ENCODE data around the gene STK33.

The STK33 gene

DNA sequence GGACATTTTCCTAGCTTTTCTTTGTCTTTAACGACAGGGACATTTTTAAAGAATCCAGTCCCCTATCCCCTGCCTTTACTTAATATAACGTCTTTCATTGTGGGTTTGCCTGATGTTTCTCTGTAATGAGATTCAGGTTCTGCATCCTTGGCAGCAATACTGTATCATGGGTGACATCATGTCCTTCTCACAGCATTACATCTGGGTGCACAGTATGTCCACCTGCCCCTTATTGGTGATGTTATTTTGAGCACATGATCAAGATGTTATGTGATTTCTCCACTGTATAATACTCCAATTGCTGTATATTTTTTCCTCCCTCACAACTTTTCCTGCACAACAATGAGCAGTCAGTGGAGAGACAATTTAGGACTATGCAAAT lies 9.7 kb upstream of the STK33 start:
- no peak for DNase-seq (ENCODE audit: low read depth in 2 of 2)

DNA sequence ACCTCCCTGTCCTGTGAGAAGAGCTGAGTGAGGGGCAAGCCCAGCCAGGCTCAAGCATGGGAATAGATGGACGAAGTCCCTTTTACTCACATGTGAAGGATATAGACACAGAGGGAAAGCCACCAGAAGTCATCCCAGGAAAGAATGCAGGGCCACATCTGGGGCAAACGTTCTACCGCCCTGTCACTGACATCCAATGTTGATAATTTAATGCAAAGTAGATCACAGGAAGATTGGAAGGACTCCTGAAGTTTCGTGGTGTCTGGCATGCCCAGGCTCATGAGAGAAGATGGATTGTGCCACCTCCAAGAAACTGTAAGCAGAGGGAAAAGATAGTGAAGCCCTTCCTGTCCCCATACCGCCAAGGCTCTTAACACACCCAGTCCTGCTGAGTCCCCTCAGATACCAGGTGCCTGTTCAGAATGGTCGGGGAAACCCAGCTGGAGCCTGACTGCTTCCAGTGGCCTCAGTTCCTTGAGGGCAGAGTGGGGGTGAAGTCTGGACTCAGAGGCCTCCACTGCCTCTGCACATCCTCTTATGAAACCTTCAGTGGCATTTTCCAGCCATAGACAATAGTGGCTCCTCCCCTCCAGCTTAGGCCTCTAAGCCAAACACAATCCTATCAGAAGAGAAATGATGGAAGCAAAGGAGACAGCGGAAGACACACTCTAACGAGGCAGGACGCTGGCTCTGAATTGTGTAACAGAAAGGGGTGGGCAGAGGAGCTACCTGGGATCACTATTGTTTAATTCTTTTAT lies 7.5 kb upstream of the STK33 start:
- DNase-seq (ENCODE audit: low read depth in 2 of 2): no peak

DNA sequence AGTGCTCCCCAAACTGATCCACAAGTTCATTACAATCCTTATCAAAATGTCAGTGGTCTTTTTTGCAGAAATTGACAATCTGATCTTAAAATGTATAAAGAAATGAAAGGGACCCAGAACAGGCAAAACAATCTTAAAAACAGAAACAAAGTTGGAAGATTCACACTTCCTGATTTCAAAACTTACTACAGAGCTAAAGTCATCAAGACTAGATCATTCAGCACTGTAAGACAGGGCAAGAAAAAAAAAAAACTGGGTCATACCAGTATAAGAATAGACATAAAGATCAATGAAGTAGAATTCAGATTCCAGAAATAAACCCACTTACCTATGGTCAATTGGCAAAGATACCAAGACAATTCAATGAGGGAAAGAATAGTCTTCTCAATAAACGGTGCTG lies 4.5 kb upstream of the STK33 start:
- no peak for DNase-seq (ENCODE audit: low read depth in 2 of 2)

DNA sequence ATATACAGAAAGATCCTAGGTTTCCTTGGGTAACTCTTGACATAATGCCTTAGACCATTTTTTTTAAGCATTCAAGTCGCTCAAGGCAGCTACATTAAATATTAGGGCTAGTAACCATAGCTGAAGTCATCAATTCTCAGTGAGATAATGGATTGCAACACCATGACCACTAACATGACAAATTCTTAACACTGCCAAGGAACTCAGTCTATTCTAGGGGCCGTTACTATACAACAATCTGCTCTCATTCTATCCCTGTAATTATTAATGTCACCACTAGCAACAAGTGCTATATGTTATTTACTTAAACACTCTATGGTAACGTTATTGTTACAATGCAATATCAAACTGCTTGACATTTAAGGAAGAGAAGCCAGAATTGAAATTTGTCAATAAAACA lies 3.2 kb upstream of the STK33 start:
- DNase-seq (ENCODE audit: low read depth in 2 of 2): no peak

DNA sequence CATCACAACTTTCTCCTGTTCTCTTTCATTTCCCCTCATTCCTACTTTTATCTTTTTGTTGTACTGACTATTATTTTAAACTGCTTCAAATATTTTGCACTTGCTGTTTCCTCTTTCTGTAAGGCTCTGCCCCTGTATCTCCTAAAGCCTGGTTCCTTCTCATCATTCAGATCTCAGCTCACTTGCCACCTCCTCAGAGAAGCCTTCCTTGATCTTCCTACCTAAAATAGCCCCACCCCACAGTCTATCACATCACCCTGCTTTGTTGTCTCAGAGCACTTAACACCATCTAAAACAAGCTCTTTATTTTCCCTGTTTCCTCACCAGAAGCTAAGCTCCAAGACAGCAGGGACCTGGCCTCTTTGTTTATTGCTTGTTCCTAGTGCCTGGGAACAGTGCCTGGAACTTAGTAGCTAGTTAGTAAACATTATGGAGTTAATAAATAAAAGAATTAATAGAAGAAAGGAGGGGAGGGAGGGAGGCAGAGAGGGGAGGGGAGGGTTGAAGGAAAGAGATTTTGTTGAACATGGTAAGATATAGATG lies 2.5 kb upstream of the STK33 start:
- DNase-seq (ENCODE audit: low read depth in 2 of 2): no peak

DNA sequence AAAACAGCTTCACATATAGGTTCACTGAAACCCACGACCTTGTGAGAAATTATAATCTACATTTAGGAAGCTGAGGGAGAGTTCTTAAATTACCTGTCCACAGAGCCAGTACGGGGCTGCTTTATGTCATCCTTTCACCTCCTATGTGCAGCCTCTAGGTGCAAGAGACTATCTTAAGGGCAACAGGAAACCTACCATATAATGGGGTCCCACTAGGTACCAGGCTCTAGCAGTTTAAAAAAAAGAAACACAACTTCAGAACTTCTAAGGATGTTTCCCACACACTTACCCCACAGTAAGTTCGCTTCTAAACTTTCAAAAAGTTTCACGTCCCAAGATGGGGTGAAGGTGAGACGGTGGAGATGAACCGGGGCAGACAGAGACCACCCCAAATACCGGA lies 573 bp downstream of the STK33 start:
- no peak for DNase-seq (ENCODE audit: low read depth in 2 of 2)

DNA sequence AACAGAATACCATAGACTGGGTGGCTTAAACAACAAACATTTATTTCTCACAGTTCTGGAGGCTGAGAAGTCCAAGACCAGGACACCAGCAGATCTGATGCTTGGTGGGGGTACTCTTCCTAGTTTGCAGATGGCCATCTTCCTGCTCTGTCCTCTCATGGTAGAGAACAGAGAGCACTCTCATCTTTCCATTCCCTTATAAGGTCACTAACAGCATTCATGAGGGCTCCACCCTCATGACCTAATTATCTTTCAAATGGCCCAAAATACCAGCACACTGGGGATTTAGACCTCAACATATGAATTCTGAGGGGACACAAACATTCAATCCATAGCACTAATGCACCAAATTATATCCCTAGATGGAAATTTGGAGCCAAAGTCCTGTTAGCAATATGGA lies 6.1 kb downstream of the STK33 start:
- no peak for DNase-seq (ENCODE audit: low read depth in 2 of 2)

DNA sequence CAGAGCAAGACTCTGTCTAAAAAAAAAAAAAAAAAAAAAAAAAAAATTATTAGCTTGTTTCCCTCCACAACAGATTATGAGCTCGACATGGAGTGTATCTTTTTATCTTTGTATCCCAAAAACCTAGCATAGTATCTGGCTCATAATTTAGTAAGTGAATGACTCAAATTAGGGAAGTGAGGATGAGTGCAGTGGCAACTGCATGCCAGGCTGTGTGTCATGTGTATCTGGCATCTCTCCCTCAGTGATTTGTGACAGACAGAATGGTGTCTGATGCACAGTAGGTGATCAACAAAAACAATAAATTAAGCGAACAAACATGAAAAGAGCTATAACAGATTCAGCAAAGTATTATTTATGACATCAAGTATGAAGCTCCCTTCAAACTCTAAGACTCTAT lies 7.2 kb downstream of the STK33 start:
- no peak for DNase-seq (ENCODE audit: low read depth in 2 of 2)

DNA sequence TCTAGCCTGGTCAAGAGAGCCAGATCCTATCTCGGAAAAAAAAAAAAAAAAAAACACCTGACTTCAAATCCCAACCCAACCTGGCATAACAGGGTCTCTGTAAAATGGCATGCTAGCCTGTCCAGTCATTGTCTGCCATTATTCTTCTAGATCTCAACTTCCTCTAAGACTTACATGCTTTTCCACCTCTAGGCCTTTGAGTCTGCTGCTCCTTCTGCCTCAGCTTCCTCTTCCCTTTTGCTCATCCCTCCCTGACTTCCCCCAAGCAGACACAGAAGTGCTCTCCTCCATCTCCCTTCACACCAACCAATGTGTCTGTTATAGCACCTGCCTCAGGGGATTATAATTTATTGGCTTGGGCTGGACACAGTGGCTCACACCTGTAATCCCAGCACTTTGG lies 7.8 kb downstream of the STK33 start:
- DNase-seq (ENCODE audit: low read depth in 2 of 2): no peak

DNA sequence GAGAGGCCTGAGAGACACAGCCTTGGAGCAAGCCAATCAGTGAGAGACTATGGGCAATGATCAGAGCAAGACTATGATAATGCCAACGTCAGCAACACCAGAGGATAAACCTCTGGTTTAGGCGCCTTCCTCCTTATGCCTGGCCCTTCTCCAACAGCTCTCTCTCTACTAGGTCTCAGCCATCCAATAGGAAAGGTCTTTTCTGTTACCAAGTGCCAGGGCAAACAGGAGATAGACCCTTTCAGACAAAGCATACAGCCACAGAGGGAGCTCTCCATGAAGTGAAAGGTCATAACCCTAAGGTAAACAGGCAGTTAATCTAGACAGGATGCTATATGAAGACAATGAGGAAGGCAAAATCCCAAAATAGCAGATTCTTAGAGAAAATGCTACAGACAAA lies 9.5 kb downstream of the STK33 start:
- no peak for DNase-seq (ENCODE audit: low read depth in 2 of 2)

DNA sequence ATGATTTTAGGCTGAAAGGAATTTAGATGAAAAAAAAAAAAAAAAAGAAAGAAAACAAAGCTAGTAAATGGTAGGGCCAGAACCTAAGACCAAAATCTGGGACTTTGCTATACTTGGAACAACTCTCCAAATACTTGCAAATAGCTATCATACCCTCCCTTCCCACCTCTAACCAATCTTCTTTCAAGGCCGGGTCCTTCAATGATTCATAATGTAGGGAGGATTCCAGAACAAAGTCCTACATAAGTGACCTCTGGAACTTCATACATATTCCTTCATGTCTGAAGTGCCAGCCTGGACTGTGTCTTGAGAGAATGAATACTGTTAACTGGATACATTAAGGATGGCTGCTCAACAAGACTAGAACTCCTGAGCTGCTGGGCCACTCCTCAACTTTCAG lies 9.9 kb downstream of the STK33 start:
- no peak for DNase-seq (ENCODE audit: low read depth in 2 of 2)

DNA sequence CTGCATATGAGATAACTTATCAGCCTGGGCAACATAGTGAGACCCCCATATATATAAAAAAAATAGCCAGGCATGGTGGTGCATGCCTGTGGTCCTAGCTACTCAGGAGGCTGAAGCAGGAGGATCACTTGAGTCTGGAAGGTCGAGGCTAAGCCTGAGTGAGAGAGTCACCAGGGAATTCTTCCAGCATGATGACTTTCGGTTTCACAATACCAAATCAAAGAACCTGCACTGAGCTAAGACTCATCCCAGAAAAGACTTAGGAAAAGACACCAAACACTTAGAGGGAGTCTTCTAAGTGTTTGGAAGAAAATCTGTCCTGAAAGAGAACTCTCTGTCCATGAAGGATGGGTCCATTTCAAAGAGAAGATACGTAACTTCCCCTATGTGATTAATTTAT lies 12.7 kb downstream of the STK33 start:
- no peak for DNase-seq (ENCODE audit: low read depth in 2 of 2)

DNA sequence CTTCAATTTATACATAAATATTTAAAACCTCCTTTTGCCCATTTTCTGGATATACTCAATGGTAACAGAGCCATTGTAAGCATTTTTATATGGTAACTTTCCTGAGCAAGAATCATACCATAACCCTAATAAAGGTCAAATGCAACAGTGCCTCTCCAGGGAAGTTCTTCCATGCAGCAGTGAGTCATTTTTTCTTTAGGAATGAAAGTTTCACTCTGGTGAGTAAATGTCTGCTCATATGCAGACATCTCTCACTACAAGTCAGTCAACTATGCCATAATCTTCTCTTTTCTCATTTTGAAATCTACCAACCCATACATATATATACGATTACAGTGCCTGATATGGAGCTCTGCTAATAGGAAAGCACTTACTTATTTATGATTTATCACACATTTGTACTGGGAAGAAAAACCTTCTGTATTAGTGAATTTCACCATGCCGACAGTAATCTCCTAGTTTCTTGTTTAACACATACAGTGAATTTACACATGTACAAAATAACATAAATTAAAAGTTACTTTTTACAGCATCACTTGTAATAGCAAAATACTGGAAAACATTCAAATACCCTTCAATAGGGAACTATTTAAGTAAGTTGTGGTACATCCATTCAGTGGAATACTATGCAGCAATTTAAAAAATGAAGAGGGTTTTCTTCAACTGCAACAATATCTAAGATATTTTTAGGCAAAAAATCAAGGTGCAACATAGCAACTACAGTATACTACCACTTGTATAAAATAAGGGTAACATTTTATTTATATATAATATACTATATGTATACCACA lies 16.0 kb downstream of the STK33 start:
- no peak for DNase-seq (ENCODE audit: low read depth in 2 of 2)

DNA sequence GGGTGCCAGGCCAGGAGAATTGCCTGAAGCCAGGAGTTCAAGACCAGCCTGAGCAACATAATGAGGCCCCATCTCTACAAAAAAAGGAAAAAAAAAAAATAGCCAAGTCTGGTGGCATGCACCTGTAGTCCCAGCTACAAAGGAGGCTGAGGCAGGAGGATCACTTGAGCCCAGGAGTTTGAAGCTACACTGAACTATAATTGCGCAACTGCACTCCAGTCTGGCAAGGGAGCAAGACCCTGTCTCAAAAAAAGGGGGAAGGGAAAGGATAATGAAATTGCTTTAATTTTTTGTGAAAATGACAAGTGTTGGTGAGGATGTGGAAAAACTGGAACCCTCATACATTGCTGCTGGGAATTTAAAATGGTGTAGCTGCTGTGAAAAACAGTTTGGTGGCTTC lies 19.2 kb downstream of the STK33 start:
- no peak for DNase-seq (ENCODE audit: low read depth in 2 of 2)

DNA sequence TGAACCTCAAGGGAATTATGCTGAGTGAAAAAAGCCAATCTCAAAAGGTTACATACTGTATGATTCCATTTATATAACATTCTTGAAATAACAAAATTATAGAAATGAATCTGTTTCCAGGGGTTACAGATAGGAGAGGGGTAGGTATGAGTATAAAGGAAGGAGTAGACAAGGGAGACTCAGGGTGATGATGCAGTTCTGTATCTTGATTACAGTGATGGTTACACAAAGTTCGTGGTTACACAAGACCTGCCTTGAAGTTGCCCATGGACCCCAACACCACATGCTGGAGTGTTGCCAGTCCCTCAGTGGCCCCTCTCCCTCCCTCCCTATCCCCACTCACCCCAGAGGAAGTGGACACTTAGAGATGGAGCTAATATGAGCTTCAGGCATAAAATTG lies 20.3 kb downstream of the STK33 start:
- DNase-seq (ENCODE audit: low read depth in 2 of 2): no peak

DNA sequence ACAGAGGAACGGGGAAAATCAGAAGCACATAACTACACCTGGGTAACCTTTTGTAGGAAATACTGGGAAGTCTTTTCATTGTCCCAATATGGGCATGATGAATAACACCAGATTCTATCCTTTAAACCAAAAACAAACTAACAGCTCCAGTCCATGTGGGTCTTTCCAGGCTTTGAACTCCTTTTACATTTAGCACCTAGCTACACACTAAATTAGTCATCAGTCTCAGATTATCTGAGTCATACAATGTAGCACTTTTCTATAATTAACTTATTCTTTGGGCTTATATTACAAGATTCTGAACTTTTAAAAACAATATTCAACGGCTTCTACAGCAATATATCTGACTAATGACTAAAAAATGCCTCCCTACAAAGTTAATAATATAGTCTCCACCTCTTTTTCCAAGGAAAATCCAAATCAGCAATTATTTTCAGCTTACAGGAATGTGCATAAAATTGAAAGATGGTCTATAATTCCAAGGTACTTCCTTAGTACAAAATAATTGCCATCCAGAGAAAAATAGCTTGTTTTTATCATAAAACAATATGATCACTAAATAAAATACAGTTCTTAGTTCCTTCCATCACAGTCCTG lies 26.3 kb downstream of the STK33 start:
- no peak for DNase-seq (ENCODE audit: low read depth in 2 of 2)

DNA sequence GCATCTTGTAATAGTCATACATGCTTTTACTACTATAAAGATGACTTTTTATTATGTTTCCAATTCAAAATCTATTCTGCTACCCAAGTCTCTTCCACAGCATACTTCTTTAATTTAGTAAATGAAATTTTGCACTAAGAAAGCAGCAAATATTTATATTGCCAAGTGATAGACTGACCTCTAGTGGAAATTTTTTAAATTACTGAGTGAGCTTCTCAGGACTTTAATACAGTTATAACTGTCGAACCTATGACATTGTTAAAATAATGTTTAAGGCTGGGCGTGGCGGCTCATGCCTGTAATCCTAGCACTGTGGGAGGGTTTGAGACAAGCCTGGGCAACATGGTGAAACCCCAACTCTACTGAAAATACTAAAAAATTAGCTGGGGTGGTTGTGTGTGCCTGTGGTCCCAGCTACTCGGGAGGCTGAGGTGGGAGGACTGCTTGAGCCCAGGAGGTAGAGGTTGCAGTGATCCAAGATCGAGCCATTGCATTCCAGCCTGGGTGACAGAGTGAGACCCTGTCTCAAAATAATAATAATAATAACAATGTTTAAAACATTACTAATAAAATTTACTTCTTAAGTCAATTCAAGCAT lies 27.3 kb downstream of the STK33 start:
- no peak for DNase-seq (ENCODE audit: low read depth in 2 of 2)

DNA sequence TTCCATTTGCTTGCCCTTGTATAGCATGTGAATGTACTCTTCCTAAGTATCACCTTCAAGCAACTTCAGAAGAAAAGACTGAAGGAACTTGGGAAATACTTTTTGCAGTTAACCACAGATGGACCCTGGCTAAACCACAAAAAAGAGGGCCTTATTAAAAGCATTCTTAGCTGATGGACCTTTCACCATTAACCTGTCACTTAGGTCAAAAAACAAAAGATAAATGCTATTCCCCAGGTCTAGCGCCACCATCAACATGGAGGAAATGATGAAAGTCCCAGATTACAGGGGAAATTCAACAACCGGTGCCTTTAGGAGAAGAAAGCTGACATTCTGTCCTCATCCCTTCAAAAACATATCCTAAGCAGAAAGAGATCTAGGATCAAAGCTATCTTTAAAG lies 29.5 kb downstream of the STK33 start:
- DNase-seq (ENCODE audit: low read depth in 2 of 2): no peak

DNA sequence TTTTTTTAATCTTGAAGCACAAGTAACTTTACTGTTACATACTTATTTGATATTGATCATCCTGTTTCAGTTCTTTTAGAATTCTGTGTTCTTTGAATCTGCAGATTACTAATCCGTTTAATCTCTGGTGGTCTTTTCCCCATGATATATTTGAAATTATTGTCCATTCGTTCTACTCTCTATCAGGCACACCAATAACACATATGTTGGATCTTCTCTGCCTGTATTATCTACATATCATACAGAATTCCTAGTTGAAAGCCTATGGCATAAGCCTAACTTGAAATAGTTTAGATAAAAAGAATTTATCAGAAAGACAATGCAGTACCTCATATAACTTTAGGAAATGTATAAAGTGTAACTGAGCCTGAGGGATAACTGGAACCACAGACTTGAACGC lies 32.6 kb downstream of the STK33 start:
- no peak for DNase-seq (ENCODE audit: low read depth in 2 of 2)

DNA sequence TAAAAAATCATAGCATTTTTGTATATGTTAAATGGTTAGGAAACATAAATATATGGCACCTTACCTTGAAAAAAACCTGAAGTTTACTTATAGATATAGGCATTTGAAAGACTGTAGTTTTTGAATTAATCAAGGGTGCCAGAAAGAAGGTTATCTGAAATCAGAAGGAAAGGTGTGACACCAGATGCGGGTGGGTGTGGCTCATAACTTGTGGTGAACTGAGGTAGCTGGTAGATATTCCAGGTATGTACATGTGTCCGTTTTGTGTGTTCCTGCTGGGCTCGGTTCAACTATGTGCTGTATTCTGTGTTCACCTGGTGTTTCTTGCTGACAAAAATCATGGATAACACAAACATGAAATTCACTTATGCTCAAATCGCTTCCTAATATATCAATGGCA lies 35.6 kb downstream of the STK33 start:
- DNase-seq (ENCODE audit: low read depth in 2 of 2): no peak

DNA sequence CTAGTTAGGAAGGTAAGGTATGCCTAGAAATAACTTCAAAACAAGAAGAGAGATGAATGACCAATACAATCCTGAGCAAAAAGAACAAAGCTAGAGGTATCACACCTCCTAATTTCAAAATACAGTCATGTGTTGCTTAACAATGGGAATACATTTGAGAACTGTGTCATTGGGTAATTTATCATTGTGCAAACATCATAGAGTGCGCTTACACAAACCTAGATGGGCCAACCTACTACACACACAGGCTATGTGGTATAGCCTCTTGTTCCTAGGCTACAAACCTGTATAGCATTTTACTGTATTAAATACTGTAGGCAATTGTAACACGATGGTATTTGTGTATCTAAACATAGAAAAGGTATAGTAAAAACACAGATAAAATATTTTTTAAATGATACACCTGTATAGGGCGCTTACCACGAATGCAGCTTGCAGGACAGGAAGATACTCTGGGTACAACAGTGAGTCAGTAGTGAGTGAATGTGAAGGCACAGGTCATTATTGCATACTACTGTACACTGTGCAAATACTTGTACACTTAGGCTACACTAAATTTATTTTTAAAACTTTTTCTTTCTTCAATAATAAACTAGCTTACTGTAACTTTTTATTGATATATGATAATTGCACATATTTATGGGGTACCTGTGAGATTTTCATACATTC lies 48.2 kb downstream of the STK33 start:
- DNase-seq (ENCODE audit: low read depth in 2 of 2): no peak

DNA sequence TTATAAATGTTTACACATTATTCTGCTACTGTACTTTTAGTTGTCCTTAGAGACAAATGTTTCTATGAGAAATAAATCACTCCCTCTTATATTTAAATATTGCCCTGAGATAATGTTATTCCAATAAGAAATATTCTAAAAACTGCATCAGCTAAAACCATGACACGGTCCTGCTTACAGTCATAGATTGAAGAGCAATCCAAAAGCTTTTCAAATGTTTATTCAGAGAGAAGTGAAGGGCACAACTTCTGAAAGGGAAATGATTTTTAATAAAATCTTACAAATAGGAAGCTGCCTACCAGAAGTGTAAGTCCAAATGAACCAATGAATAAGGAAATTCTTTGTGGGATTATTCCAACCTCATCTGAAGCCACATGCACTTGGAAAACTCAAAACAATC lies 49.2 kb downstream of the STK33 start:
- no peak for DNase-seq (ENCODE audit: low read depth in 2 of 2)
